Right renal cortex interstitium (tissue), 3 donors: ENCODE data around the gene CLTC. TPM values are rescaled to one million over a fixed set of nuclear protein-coding genes. Genes with fewer than 3 reads are reported as not detected.

Experiments
- DNase-seq, 3 donors: peaks; one replicate each; pipeline ENCODE4 v3.0.0-alpha.2; 2013; ENCODE audit warnings: low read depth in 3 of 3, low spot score in 2 of 3
- polyA plus RNA-seq, 3 donors: library from polyadenylated mRNA; unstranded; fragments of 120-200 nt; gene quantifications; one replicate each; pipeline ENCODE4 v1.2.1, GENCODE V29; 2013; ENCODE audit not compliant: insufficient read length in 3 of 3

The CLTC gene
- polyA plus RNA-seq, 3 donors = 338 to 360 (median 357) TPM

DNA sequence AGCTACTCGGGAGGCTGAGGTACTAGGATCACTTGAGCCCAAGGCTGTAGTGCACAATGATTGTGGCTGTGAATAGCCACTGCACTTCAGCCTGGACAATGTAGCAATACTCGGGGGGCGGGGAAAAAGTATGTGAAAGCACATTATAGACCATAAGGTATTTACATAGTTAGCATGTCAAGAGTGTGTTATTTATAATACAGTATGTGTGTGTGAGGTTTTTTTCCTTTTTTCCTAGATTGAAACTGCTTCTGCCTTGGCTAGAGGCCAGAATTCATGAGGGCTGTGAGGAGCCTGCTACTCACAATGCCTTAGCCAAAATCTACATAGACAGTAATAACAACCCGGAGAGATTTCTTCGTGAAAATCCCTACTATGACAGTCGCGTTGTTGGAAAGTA is 57.0 kb downstream of the CLTC start:
- DNase-seq = no peak

- DNase-seq = no peak
These were observed 59.2 kb downstream of the CLTC start for GRCh38 chr17:59678918-59679317.

GRCh38 chr17:59680314-59680713 is 60.6 kb downstream of the CLTC start:
- no peak for DNase-seq

GRCh38 chr17:59683283-59683682 is 63.6 kb downstream of the CLTC start:
- no peak for DNase-seq

DNA sequence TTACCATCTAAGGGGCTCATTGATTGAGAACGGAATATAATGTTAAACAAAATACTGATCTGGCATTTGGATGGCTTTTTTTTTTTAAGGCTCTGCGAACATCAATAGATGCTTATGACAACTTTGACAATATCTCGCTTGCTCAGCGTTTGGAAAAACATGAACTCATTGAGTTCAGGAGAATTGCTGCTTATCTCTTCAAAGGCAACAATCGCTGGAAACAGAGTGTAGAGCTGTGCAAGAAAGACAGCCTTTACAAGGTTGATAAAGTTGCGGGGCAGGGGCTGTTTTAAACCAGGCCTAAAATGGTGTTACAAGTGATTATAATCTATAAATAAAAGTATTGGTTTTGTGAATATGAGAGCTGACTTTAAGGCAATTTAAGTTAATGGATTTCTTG is 65.3 kb downstream of the CLTC start:
- no peak for DNase-seq

DNA sequence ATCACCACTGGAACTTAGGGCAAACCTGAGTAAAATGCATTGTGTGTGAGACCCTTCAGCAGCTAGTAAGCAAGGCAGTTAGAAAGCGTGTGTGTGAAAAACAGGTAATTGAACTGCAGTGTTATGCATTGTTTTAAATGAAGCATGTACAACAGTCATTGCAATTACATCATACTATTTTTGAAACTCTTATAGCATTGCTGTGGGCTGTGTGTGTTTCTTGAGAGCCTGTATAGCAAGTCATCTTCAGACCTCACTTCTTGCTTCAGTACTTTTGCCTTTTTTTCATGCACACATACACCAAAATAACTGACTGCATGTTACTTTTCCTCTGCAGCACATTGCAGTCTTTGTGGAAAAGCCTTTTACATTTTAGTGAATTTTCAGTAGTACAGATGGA is 68.3 kb downstream of the CLTC start:
- DNase-seq = no peak

DNA sequence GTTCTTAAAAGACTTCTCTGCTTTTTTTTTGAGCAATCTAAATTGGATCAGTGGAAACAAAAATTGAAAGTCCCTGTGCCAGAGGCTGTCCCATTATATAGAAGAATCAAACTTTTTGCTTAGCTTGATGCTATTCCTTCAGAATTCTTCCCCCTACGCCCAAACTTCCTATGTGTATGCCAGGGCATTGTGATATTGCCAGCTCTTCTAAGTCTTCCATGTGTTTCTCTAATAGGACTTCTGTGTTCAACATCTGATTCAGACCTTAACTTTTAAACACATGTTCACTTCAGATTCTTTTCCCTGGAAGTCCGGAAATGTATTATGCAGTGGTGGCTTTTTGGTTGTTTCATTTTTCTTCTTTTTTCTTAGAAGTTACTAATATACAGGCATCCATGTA is 68.8 kb downstream of the CLTC start:
- DNase-seq = no peak

- no peak for DNase-seq
These were observed 73.9 kb downstream of the CLTC start for GRCh38 chr17:59693582-59693981.

GRCh38 chr17:59694344-59694743 is 74.6 kb downstream of the CLTC start:
- DNase-seq = no peak

- no peak for DNase-seq
These were observed 76.4 kb downstream of the CLTC start for GRCh38 chr17:59695945-59696681.

- DNase-seq = no peak
These were observed 77.1 kb downstream of the CLTC start for GRCh38 chr17:59696682-59697277.

DNA sequence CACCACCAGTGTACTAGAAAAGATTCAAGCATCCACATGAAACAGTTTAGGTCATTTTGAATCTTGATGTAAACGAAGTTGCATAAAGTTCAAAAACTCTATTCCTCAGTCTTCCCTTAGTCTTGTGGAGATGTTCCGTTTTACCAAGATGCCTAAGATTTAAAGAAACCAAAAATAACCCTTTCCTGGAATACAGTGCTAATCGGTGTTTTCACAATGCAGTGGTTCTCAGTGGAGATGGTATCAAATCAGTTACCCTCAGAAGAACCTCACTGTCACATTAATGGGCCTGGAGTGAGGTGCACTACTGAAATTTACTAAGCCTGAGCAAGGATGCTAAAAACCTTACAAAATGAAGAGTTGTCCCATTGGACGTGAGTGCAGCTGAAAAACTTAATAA is 78.4 kb downstream of the CLTC start:
- DNase-seq = no peak

GRCh38 chr17:59699218-59699617 is 79.5 kb downstream of the CLTC start:
- no peak for DNase-seq

- DNase-seq = no peak
These were observed 80.1 kb downstream of the CLTC start for GRCh38 chr17:59699786-59700185.

DNA sequence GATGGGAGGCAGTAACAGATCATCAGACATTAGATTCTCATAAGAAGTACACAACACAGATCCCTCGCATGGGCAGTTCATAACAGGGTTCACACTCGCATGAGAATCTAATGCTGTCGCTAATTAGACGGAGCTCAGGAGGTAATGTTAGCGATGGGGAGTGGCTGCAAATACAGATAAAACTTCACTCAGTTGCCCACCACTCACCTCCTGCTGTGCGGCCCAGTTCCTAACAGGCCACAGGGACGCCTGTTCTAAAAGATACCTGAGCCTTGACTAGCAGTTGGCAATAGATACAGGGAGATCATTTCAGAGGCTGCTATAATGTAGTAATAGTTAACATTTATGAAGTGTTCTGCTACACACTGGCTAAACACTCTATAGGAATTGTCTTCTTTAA is 82.6 kb downstream of the CLTC start:
- DNase-seq = no peak

DNA sequence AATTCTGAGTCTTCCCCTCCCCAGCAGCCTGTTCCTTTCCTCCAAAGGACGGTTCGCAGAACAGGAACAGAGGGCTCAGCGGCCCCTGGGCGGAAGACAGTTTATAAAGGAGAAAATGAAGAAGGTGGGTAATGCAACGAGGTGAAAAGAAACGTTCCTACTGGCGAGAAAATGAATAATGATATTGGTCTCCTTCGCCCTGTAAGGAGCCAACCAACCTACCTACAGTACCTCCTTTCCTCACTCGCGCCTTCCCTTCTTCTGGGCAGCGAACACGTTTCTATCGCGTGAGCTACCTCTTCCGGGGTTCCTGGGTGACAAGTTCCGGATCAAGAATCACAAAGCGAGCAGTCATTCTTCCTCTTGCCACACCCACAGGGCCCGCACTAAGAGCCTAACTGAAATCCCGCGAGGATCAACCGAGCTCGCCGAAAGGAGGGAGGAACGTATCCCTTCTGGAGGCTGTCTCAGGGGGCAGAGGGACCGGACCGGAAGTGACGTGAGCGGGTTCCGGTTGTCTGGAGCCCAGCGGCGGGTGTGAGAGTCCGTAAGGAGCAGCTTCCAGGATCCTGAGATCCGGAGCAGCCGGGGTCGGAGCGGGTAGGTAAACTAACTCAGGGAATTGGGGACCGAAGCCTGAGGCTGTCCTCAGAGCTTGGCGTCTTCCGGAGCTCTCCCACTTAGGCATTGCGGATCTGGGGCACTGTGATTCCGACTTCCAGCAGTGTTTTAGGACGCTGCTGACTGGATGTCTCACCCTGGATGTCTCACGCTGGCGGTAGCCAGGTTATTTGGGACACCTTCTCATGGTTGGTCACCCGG is 87.7 kb downstream of the CLTC start, which contains the start of the genes PTRH2 and VMP1:
Gene PTRH2 (minus strand): TSS at position 282 of the 822 bp plus-strand sequence. CDS start 9,452 bp downstream, outside the sequence.
Gene VMP1 (plus strand): TSS at position 506 of the 822 bp plus-strand sequence. CDS start 23,793 bp downstream, outside the sequence.
- DNase-seq = peak; percentile 93 to 99 (median 99)

- no peak for DNase-seq
These were observed 88.3 kb downstream of the CLTC start for GRCh38 chr17:59707971-59708430.

- DNase-seq = no peak
These were observed 92.2 kb downstream of the CLTC start for GRCh38 chr17:59711936-59712335.

DNA sequence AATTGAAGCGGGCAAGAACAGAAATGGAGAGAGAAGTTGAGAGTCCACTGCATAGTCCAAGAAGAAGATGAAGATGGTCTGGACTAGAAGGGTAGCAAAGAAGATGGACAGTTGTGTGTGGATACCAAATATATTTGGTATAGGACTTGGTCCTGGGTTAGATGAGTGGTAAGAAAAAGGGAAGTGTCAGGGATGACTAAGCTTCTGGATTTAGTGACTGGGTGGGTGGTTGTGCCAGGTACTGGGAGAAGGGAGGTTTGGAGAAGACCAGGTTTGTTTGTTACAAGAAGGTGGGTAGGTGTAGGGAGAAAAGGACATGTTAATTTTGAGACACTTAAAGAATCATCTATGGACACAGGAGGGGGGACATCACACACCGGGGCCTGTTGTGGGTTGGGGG is 93.2 kb downstream of the CLTC start:
- DNase-seq = no peak

- DNase-seq = no peak
These were observed 94.6 kb downstream of the CLTC start for GRCh38 chr17:59714255-59714654.

GRCh38 chr17:59716427-59716826 is 96.7 kb downstream of the CLTC start:
- no peak for DNase-seq
